HG03469 (cell line): Measurements from ENCODE around the gene CPNE4.
"Not testable (repeated sequence)": the region's sequence is repeated elsewhere in the genome, so short reads cannot be mapped to it uniquely, and the experiment has no call there.

Experiments used
- ATAC-seq: cut with Tn5 transposase; IDR thresholded peaks from one replicate; pipeline ENCODE4 v1.9.1; 2021; ENCODE audit warnings: mild to moderate bottlenecking, moderate library complexity, moderate number of reproducible peaks; ENCODE audit not compliant: unreplicated experiment

CPNE4 gene

DNA sequence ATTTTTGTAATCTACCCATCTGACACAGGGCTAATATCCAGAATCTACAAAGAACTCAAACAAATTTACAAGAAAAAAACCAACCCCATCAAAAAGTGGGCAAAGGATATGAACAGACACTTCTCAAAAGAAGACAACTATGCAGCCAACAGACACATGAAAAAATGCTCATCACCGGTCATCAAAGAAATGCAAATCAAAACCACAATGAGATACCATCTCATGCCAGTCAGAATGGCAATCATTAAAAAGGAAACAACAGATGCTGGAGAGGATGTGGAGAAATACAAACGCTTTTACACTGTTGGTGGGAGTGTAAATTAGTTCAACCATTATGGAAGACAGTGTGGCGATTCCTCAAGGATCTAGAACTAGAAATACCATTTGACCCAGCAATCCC, 548.3 kb downstream of the CPNE4 start:
- ATAC-seq, result not testable (repeated sequence)

GRCh38 chr3:131485119-131485518, 549.7 kb downstream of the CPNE4 start:
- no peak for ATAC-seq

DNA sequence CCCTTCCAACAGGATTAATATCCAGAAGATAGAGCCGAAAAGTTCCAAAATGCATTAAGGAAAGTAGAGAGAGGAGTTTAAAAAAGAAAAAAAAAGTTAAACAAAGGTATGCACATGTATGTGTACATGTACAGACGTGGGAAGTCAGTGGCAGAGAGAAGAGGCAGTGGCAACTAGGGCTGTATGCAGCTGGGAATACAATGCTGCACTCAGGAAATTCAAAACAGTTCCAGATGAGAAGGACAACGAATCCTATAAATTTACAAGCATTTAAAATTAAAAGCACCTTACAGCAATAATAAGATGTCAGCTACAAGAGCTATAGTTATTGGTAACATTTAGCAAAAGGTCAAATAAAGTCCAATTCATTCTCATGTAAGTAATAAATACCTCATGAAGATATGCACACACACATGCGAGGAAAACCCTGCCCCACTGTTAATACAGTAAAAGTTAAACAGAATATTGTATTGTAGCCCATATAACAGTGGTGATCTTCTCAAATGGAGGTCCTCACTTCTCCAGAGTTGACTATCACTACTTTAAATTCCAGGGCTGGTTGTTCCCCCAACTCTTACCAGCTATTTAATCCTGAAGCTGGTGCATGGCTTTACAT, 550.2 kb downstream of the CPNE4 start:
- no peak for ATAC-seq
